Measurements from ENCODE around the gene VSX1.

Gene VSX1

GRCh38 chr20:25038591-25039015 is 43.3 kb downstream of the VSX1 start:
- no peak overlapping the region for H3K9ac ChIP-seq (ENCODE audit: insufficient read length)
- H3K27ac ChIP-seq, result no peak overlapping the region
- H3K4me3 ChIP-seq, result no peak overlapping the region
- DNase-seq (ENCODE audit: low read depth, low spot score), result no peak
- no peaks in the 10 kb centered on the region for H3K36me3 ChIP-seq (ENCODE audit: insufficient read depth, low read length)
- H3K9me3 ChIP-seq (ENCODE audit: low read depth, low read length), result no peaks in the 10 kb centered on the region
- no peak for TF ChIP-seq FOXP2 (optimal IDR thresholded peaks at IDR 0.05; ENCODE audit: control extremely low read depth, extremely low read length, insufficient read depth)
- TF ChIP-seq POLR2AphosphoS5 (IDR thresholded peaks at IDR 0.05; ENCODE audit: borderline replicate concordance, low read depth, low read length), result no peak
- no peak for TF ChIP-seq EZH2 (IDR thresholded peaks at IDR 0.05)

GRCh38 chr20:25038103-25038410 is 43.9 kb downstream of the VSX1 start:
- DNase-seq (ENCODE audit: low read depth, low spot score), result no peak
- Histone ChIP-seq H3K36me3 (ENCODE audit: insufficient read depth, low read length) (no peaks in the 10 kb centered on the region), H3K9me3 (ENCODE audit: low read depth, low read length) (no peaks in the 10 kb centered on the region), H3K4me3 (no peak overlapping the region), H3K27ac (no peak overlapping the region), H3K9ac (ENCODE audit: insufficient read length) (no peak overlapping the region)
- TF ChIP-seq FOXP2 (optimal IDR thresholded peaks at IDR 0.05; ENCODE audit: control extremely low read depth, extremely low read length, insufficient read depth) (no peak), POLR2AphosphoS5 (IDR thresholded peaks at IDR 0.05; ENCODE audit: borderline replicate concordance, low read depth, low read length) (no peak), EZH2 (IDR thresholded peaks at IDR 0.05) (no peak)

GRCh38 chr20:25037288-25038102 is 44.4 kb downstream of the VSX1 start:
- H3K9ac ChIP-seq (ENCODE audit: insufficient read length), result no peak overlapping the region
- no peak overlapping the region for H3K4me3 ChIP-seq
- no peak for DNase-seq (ENCODE audit: low read depth, low spot score)
- no peak overlapping the region for H3K27ac ChIP-seq
- H3K36me3 ChIP-seq (ENCODE audit: insufficient read depth, low read length), result no peaks in the 10 kb centered on the region
- H3K9me3 ChIP-seq (ENCODE audit: low read depth, low read length), result no peaks in the 10 kb centered on the region
- TF ChIP-seq EZH2 (IDR thresholded peaks at IDR 0.05) (no peak), POLR2AphosphoS5 (IDR thresholded peaks at IDR 0.05; ENCODE audit: borderline replicate concordance, low read depth, low read length) (no peak), FOXP2 (optimal IDR thresholded peaks at IDR 0.05; ENCODE audit: control extremely low read depth, extremely low read length, insufficient read depth) (no peak)

- no peak for DNase-seq (ENCODE audit: low read depth, low spot score)
- Histone ChIP-seq H3K36me3 (ENCODE audit: insufficient read depth, low read length) (no peaks in the 10 kb centered on the region), H3K9ac (ENCODE audit: insufficient read length) (no peak overlapping the region), H3K27ac (no peak overlapping the region), H3K9me3 (ENCODE audit: low read depth, low read length) (no peaks in the 10 kb centered on the region), H3K4me3 (no peak overlapping the region)
- TF ChIP-seq EZH2 (IDR thresholded peaks at IDR 0.05), result no peak
- no peak for TF ChIP-seq POLR2AphosphoS5 (IDR thresholded peaks at IDR 0.05; ENCODE audit: borderline replicate concordance, low read depth, low read length)
- no peak for TF ChIP-seq FOXP2 (optimal IDR thresholded peaks at IDR 0.05; ENCODE audit: control extremely low read depth, extremely low read length, insufficient read depth)
Observed at GRCh38 chr20:25036331-25036936, 45.5 kb downstream of the VSX1 start.

GRCh38 chr20:25035921-25036320 is 46.0 kb downstream of the VSX1 start:
- no peak for DNase-seq (ENCODE audit: low read depth, low spot score)
- no peak for TF ChIP-seq EZH2 (IDR thresholded peaks at IDR 0.05)
- no peak for TF ChIP-seq FOXP2 (optimal IDR thresholded peaks at IDR 0.05; ENCODE audit: control extremely low read depth, extremely low read length, insufficient read depth)
- TF ChIP-seq POLR2AphosphoS5 (IDR thresholded peaks at IDR 0.05; ENCODE audit: borderline replicate concordance, low read depth, low read length), result no peak
- no peaks in the 10 kb centered on the region for H3K9me3 ChIP-seq (ENCODE audit: low read depth, low read length)
- H3K36me3 ChIP-seq (ENCODE audit: insufficient read depth, low read length), result no peaks in the 10 kb centered on the region
- no peak overlapping the region for H3K27ac ChIP-seq
- no peak overlapping the region for H3K4me3 ChIP-seq
- no peak overlapping the region for H3K9ac ChIP-seq (ENCODE audit: insufficient read length)

GRCh38 chr20:25033924-25034300 is 48.0 kb downstream of the VSX1 start:
- TF ChIP-seq EZH2 (IDR thresholded peaks at IDR 0.05), result no peak
- TF ChIP-seq POLR2AphosphoS5 (IDR thresholded peaks at IDR 0.05; ENCODE audit: borderline replicate concordance, low read depth, low read length), result no peak
- TF ChIP-seq FOXP2 (optimal IDR thresholded peaks at IDR 0.05; ENCODE audit: control extremely low read depth, extremely low read length, insufficient read depth), result no peak

GRCh38 chr20:25033265-25033923 is 48.5 kb downstream of the VSX1 start:
- Histone ChIP-seq H3K4me3 (no peak overlapping the region), H3K9me3 (ENCODE audit: low read depth, low read length) (no peaks in the 10 kb centered on the region), H3K27ac (no peak overlapping the region), H3K9ac (ENCODE audit: insufficient read length) (no peak overlapping the region), H3K36me3 (ENCODE audit: insufficient read depth, low read length) (no peaks in the 10 kb centered on the region)
- TF ChIP-seq POLR2AphosphoS5 (IDR thresholded peaks at IDR 0.05; ENCODE audit: borderline replicate concordance, low read depth, low read length), result no peak
- no peak for DNase-seq (ENCODE audit: low read depth, low spot score)

More at GRCh38 chr20:25033924-25034300, 48.0 kb downstream of the VSX1 start:
- H3K9ac ChIP-seq (ENCODE audit: insufficient read length), result no peak overlapping the region
- H3K4me3 ChIP-seq, result no peak overlapping the region
- no peak overlapping the region for H3K27ac ChIP-seq
- no peaks in the 10 kb centered on the region for H3K36me3 ChIP-seq (ENCODE audit: insufficient read depth, low read length)
- no peaks in the 10 kb centered on the region for H3K9me3 ChIP-seq (ENCODE audit: low read depth, low read length)
- DNase-seq (ENCODE audit: low read depth, low spot score), result no peak

- no peak for TF ChIP-seq FOXP2 (optimal IDR thresholded peaks at IDR 0.05; ENCODE audit: control extremely low read depth, extremely low read length, insufficient read depth)
- no peak for TF ChIP-seq POLR2AphosphoS5 (IDR thresholded peaks at IDR 0.05; ENCODE audit: borderline replicate concordance, low read depth, low read length)
- no peak for TF ChIP-seq EZH2 (IDR thresholded peaks at IDR 0.05)
- no peaks in the 10 kb centered on the region for H3K9me3 ChIP-seq (ENCODE audit: low read depth, low read length)
- H3K4me3 ChIP-seq, result no peak overlapping the region
- no peak for DNase-seq (ENCODE audit: low read depth, low spot score)
- no peak overlapping the region for H3K9ac ChIP-seq (ENCODE audit: insufficient read length)
- H3K36me3 ChIP-seq (ENCODE audit: insufficient read depth, low read length), result no peaks in the 10 kb centered on the region
- no peak overlapping the region for H3K27ac ChIP-seq
Observed at GRCh38 chr20:25032478-25033264, 49.3 kb downstream of the VSX1 start.

Measured in SK-N-MC (cell line).